GM20431 (cell line): ENCODE results near the gene EMX1.

ENCODE experiments used
- in situ Hi-C: fragments of 300-500 bp; cut with MseI, MboI; formaldehyde crosslinking; loops from one replicate; pipeline ENCODE4 v1.15.0; 2020; ENCODE audit warnings: low sequenced_read_pairs; ENCODE audit not compliant: unreplicated experiment

The EMX1 gene

GRCh38 chr2:72940361-72940760 lies 23.0 kb downstream of the EMX1 start:
- in situ Hi-C loops, result no loop called here

DNA sequence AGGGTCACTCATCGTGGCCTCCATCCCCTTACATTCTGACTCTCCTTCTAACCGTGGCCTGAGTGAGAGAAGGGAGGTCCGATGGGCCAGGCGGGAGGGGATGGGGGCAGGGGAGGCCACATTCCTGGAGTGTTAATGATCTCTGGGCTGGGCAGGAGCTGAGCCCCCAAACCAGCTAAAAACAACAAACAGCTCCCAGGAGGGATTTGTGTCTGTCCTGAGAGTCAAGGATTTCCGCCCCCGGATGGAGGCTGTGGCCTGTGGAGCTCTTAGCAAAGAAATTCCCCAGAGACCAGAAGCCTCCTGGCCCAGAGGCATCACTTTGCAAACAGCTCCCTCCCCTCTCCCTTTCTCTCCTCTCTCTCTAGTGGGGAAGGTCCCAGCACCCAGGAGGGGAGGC lies 23.5 kb downstream of the EMX1 start:
- in situ Hi-C loops, result no loop called here

- in situ Hi-C loops, result no loop called here
Observed at GRCh38 chr2:72942293-72942692, 25.0 kb downstream of the EMX1 start.

DNA sequence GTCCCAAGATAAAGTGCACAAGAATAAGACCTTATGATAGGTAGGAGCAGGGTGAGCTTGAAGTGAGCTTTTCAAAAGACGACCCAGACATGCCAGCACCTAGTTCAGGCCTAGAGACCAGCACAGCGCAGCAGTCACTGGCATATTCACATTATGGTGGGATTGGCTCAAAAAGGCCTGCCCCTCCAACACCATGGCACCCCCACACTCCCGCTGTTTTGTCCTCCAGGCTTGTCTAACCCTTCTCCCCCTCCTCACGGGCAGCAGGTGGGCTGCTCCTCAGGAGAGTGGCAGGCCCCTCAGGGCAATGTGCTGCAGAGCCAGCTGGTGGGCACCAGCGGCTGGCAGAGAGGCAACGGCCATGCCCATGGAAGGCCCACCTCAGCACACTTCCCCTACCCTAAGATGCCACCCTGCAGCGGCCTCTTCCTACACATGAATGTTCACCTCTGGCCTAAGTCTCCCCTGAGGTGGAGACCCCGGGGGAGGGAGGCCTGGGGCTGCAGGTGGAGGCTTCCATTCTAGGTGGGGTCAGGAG lies 25.6 kb downstream of the EMX1 start:
- in situ Hi-C loops, result no loop called here

- in situ Hi-C loops, result no loop called here
Observed at GRCh38 chr2:72943540-72944395, 26.4 kb downstream of the EMX1 start.

GRCh38 chr2:72944804-72945449 lies 27.6 kb downstream of the EMX1 start:
- in situ Hi-C loops, result no loop called here

DNA sequence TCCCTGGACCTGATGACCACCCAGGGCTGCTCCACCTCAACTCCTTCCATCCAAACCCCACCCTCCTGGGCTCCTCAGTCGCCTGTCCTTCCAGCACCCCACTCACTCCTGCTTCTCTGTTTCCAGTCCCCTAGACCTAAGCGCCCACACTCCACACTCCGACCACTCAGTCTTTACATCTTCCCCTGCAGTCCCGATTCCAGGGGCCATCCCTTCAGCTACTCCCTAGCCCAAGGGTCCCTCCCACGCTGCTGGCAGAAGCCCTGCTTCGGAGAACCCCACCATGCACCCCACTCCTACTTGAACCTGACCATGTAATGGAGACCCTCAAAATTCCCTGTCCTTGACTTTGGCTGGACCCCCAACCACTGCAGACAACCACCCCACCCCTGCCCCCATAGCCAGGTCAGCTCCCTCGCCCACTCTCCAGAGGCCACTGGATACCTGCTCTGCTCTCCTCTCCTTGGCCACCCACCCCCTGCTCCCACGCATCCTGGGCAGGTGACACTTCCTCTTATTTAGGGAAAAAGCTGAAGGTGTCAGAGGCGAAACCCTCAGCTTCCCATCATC lies 28.2 kb downstream of the EMX1 start:
- in situ Hi-C loops, result no loop called here

DNA sequence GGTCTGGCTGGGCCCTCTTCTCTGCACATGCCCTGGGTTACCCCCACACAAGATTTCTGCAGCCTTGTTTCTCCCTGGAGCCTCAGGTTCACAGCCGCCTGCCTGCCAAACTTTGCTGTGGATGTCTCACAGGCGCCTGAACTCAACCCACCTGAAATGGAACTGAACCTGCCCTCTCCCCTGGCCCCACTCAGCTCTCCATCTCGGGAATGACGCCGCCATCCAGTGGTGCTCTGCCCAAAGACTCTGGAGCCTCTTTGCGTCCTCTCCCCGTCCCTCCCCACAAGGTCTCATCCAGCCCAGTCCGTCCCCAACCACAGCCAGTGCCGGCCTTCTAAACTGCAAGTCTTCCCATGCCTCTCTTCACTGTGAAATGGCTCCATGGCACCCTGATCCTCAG lies 29.1 kb downstream of the EMX1 start:
- in situ Hi-C loops, result no loop called here

DNA sequence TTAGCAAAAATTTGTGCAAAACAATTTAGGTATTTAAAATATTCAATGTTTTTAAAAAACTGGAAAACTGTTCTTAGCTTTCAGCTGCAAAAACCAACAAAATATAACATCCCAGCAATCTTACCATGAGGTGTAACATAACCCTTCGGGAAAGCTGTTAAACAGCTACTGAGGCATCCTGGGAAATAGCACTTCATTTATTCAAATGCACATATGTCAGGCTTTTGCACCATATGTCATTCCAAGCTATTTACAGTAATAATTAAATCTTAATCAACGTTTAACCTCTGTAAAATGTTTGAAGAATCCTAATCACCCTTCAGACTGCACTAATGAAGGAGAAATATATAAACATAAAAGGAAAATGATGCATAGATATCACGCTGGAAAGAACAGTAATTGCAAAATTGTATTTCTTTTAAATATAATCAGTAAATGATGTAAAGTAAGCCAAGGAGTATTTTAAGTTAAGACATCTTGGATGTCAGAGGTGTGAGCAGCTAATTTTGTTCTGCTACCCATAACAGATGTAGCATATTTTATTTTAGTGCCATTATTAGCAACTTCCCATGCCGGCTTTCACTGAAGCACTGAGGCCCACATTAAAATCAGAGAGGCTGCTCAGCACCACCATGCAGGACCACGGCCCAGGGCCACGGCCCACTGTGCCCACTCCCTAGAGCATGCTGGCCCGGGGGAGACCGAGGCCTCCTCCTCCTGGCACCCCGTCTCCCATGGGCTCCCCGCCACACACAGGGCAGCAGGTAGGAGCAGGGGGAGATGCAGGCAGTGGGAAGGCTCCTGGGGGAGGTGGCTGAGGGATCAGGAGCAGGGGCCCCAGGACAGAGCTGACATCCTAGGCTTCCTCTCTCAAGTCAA lies 30.9 kb downstream of the EMX1 start:
- in situ Hi-C loops, result no loop called here

DNA sequence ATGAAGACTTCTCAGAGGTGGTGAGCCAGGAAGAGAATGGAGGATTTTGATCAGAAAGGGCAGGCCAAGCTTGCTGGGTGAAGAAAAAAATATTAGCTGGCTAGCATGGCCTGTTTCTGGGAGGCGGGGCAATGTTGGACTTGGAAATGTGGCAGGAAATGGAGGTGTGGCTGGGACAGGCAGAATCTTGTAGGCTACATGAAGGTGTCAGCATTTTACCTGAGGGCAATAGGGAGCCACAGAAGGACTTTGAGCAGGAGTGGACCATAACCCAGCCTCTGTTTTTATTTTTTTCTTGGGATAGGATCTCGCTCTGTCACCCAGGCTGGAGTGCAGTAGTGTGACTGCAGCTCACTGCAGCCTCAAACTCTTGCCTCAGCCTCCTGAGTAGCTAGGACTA lies 31.7 kb downstream of the EMX1 start:
- in situ Hi-C loops, result no loop called here

GRCh38 chr2:72949642-72950041 lies 32.3 kb downstream of the EMX1 start:
- in situ Hi-C loops, result no loop called here

- in situ Hi-C loops, result no loop called here
Observed at GRCh38 chr2:72950558-72951255, 33.4 kb downstream of the EMX1 start.

- in situ Hi-C loops, result no loop called here
Observed at GRCh38 chr2:72951303-72952095, 34.2 kb downstream of the EMX1 start.

DNA sequence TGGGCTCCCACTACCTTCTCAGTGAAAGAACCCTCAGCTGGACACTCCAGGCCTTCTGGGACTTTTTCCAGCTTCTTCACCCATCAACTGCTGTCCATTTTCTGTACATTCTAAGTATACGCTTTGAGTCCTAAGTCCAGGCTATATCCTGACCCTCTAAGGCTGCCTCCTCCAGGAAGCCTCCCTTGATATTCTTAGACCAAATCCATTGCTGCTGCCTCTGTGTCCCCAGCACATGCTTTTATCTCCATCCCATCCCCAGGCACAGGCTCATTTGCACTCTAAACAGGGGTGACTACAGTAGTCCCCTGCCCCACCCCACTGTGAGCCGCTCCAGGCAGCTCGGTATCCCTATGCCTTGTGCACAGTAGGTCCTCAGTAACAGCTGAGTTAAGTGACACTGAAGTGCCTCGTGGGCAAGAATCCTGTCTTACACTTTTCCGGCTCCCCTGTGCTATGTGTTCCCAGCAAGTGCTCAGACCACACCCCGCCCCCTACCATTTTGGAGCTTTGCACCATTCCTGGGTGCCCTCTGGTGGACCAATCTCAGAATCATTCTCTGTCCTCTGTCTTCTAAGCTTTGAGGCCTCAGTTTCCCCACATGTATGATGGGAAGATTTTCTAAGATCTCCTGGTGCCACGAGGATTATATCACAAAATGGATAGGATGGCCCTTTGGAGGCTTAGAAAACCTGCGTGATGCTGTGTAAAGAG lies 34.9 kb downstream of the EMX1 start:
- in situ Hi-C loops, result no loop called here

GRCh38 chr2:72952961-72953360 lies 35.6 kb downstream of the EMX1 start:
- in situ Hi-C loops, result no loop called here

GRCh38 chr2:72953528-72953927 lies 36.2 kb downstream of the EMX1 start:
- in situ Hi-C loops, result no loop called here

- in situ Hi-C loops, result no loop called here
Observed at GRCh38 chr2:72953976-72954375, 36.7 kb downstream of the EMX1 start.
